CD4-positive, alpha-beta T cell treated with Interferon alpha-2 for 1 hour (primary cell): Measurements from ENCODE around the gene FA2H.
A peak's percentile ranks its signal among the peaks of the same experiment; 100 is the strongest.
"Not testable (repeated sequence)": the region's sequence is repeated elsewhere in the genome, so short reads cannot be mapped to it uniquely, and the experiment has no call there.

Source experiments
- DNase-seq, 2 donors: peaks; one replicate each; pipeline ENCODE4 v3.0.0-alpha.2; 2020 to 2022

FA2H gene

GRCh38 chr16:74774223-74775139 lies at the start of gene FA2H:
TSS of gene FA2H (minus strand) at chr16:74774820. CDS start at chr16:74774755, 65 bp downstream.
- peak; percentile 49 to 63 for DNase-seq

- DNase-seq = no peak
These were observed 43.2 kb upstream of the FA2H start for GRCh38 chr16:74817851-74818250.

GRCh38 chr16:74813109-74813641 lies 38.6 kb upstream of the FA2H start:
- peak; percentile 52 to 72 for DNase-seq

GRCh38 chr16:74811911-74812310 lies 37.3 kb upstream of the FA2H start:
- no peak for DNase-seq

- not testable (repeated sequence) for DNase-seq
These were observed 36.6 kb upstream of the FA2H start for GRCh38 chr16:74811216-74811615.

GRCh38 chr16:74807052-74807646 lies 32.5 kb upstream of the FA2H start:
- no peak for DNase-seq

- no peak for DNase-seq
These were observed 25.7 kb upstream of the FA2H start for GRCh38 chr16:74800216-74800871.

GRCh38 chr16:74797414-74797813 lies 22.8 kb upstream of the FA2H start:
- DNase-seq = no peak

GRCh38 chr16:74795104-74795503 lies 20.5 kb upstream of the FA2H start:
- no peak for DNase-seq

GRCh38 chr16:74794668-74795067 lies 20.0 kb upstream of the FA2H start:
- DNase-seq = no peak

- no peak for DNase-seq
These were observed 19.0 kb upstream of the FA2H start for GRCh38 chr16:74793571-74793970.

GRCh38 chr16:74792225-74792624 lies 17.6 kb upstream of the FA2H start:
- DNase-seq = no peak

- DNase-seq = not testable (repeated sequence)
These were observed 17.1 kb upstream of the FA2H start for GRCh38 chr16:74791749-74792148.

- DNase-seq = no peak
These were observed 13.5 kb upstream of the FA2H start for GRCh38 chr16:74788108-74788507.

- DNase-seq = no peak
These were observed 10.4 kb upstream of the FA2H start for GRCh38 chr16:74785031-74785430.

- no peak for DNase-seq
These were observed 4.0 kb upstream of the FA2H start for GRCh38 chr16:74778646-74779045.

GRCh38 chr16:74776926-74777325 lies 2.3 kb upstream of the FA2H start:
- no peak for DNase-seq

GRCh38 chr16:74775255-74775654 lies 635 bp upstream of the FA2H start:
- no peak for DNase-seq

- no peak for DNase-seq
These were observed 986 bp downstream of the FA2H start for GRCh38 chr16:74773446-74774222.

- no peak for DNase-seq
These were observed 2.8 kb downstream of the FA2H start for GRCh38 chr16:74771656-74772315.

- DNase-seq = no peak
These were observed 3.6 kb downstream of the FA2H start for GRCh38 chr16:74770831-74771526.
